Frontal cortex (tissue), 4 donors: Measurements from ENCODE around the gene IFI27. TPM values are rescaled to one million over a fixed set of nuclear protein-coding genes. Genes with fewer than 3 reads are reported as not detected.

Experiments
- DNase-seq, 2 donors: peaks; one replicate each; pipeline ENCODE4 v3.0.0; 2012; ENCODE audit warnings: low spot score in 2 of 2
- FAIRE-seq: peaks from 2 replicates; lab custom pipeline; 2012; peaks lifted over from hg19 to GRCh38; lab: Jason Lieb, UNC
- total RNA-seq: library from RNA; depleted of rRNA; stranded (reverse); fragments of >200 nt; gene quantifications from one replicate; pipeline ENCODE4 v1.2.3, GENCODE V29; 2014
- donor health status: control.
- donor health status: control.
- donor health status: control.

The IFI27 gene
- total RNA-seq, 1 donor from 2014 or later = 9.0 TPM

DNA sequence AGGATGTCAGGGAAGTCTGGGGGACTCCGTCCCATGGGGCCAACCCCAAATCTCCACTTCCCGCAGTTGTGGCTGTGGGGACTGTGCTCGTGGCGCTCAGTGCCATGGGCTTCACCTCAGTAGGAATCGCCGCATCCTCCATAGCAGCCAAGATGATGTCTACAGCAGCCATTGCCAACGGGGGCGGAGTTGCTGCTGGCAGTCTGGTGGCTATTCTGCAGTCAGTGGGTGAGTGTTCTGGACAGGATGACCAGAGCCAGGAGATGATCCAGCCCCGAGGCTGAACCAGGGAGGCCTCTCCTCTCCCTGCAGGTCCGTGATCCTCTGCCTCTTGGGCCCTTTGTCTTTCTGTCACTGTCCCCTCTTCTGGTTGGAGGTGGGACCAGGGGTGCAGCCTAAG is 8.8 kb upstream of the IFI27 start:
- FAIRE-seq = no peak
- DNase-seq = no peak

DNA sequence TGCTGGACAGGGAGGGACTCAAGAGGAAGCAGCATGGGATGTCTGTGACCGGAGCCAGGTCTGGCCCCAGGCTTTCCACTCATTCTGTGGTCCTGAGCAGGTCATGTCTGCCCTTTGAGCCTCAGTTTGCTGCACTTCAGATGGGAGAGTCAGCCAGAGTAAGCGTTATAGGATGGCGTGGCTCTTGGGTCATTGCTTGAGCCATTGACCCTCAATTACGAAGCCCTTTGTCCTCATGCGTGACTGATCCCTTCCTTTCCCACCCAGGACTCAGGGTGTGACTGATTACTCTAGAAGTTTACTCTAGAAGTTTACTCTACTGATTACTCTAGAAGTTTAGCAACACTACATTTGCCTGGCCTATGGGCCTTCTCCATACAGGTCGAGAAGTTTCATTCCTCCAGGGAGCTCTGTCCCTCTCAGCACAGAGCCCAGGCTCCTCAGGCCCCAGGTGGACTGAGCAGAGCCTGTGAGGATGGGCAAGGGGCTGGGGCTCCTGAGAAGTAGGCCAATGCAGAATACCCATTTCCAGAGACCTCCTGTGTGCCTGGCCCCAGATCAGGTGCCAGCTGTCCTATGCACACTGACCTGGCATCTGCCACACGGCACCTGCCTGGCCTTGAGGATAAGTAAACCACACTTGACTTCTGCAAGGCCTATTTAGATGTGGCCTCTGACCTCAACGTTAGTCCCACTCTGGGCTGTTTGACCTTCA is 7.6 kb upstream of the IFI27 start:
- FAIRE-seq = no peak
- no peak for DNase-seq

DNA sequence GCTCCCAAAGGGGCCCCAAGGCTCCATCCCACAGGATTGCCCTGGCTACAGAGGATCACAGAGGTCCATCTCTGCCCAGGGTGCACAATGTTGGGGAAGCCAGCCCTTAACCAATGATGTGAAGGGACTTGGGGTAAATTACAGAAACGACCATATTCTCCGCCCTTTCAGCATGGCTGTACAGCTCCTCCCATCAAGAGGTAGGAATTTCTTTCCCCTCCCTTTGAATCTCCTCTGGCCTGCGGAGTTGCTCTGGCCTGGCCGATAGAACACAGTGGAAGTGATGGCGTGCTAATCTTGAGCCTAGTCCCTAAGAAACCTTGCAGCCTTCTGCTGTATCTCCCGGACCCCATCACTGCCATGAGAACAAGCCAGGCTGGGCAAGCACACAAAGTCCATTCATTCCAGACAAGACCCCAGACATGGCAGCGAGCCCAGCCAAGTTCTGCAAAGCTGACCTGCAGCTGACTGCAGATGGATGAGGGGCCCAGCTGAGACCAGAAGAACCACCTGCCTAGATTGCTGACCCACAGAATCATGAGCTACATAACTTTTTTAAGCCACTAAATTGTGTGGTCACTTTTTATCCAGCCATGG is 6.9 kb upstream of the IFI27 start:
- FAIRE-seq = no peak
- no peak for DNase-seq

DNA sequence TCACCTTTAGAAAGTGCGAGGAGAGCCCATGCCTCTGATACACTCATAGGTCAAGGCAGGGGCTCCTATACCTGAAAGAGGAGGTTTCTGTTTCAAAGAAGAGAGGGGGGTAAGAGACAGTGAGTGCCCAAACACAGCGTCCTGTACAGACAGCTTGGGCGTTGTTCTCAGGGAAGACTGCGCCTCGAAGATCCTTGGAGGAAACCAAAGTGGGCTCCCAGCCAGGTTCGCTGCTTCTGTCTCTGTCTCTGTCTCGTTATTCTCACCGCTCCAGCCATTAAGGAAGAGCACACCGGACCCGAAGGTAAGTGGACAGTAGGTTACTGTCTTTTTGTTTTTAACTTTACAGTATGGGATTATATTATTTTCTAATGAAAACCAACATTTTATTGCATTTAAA is 5.8 kb upstream of the IFI27 start:
- DNase-seq (no peak), FAIRE-seq (no peak)

DNA sequence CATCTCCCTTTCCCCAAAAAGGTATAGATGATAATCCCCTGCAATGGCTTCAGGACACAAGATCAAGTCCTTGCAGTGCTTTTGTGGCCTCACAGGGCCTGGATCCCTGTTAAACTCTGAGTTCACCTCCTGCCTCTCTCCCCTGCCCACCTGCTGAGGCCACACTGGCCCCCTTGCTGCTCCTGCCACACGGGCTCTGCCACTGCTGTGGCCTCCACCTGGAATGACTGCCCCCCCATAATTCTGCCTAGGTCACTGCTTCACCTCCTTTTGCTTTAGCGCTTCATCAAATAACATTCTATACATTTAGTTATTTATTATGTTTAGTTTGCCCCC is 653 bp upstream of the IFI27 start:
- FAIRE-seq (no peak), DNase-seq (no peak)

DNA sequence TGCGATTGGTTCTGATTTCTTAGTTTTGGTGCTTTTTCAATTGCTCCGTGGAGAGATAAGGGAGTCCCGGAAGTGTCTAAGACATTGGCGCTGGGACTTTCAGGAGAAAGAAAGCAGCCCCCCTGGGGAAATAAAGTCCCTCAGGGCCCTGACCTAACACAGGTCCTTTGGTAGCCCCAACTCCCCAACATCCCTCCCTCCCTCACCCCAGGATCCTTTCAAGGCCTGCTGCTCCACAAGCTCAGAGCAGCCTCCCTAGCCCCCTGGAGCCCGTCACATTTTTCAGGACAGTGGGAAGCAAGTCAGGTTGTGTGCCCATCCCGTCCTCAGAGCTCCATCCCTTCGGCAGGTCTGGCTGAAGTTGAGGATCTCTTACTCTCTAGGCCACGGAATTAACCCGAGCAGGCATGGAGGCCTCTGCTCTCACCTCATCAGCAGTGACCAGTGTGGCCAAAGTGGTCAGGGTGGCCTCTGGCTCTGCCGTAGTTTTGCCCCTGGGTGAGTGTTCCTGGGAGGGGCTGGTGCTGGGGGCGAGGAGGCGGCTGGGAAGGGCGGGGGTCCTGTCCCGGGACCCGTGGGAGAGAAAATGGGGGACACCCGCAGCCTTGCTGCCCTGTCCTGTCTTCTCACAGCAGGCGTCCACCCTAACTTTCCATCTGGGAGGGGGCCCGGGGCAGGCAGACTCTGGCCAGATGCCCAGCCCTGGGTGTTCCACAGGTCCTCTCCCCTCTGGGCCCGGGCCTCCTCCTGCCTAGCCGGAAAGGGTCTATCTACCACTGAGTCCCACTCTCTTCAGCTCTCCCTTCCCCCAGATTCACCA is 950 bp downstream of the IFI27 start:
- FAIRE-seq = no peak
- no peak for DNase-seq

DNA sequence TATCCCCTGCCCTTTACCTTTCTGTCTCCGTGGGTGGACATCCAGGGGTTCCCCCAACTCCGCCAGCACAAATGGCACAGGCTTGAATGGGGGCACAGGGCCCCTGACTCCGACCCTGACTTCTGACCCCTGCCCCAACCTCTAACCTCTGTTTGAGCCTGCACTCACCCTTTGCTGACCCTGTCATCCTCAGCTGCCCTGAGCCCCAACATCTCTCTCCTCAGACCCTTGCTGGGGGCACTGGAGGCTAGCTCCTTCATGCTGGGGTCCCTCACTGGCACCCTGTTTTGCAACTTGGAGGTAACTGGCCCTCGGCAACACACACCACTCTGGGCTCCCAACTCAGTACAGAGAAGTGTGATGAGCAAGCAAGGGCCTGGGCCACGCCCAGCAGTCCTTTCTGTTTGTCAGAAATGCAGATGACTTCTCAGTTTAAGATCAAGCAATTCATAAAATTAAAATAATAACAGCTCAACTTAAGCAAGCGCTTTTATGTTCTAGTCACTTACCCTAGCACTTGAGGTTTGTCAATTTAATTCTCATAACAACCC is 2.1 kb downstream of the IFI27 start:
- FAIRE-seq (no peak), DNase-seq (no peak)

DNA sequence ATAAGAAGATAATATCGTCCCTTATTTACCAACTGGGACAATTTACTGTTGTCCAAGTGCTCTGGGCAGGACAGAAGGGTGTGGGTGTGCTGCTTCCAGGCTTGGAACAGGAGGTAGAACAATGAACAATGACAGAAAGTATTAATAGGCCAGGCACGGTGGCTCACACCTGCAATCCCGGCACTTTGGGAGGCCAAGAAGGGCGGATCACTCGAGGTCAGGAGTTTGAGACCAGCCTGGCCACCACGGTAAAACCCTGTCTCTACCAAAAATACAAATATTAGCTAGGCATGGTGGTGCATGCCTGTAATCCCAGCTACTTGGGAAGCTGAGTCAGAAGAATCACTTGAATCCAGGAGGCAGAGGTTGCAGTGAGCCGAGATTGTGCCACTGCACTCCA is 2.5 kb downstream of the IFI27 start:
- no peak for DNase-seq
- FAIRE-seq = no peak

DNA sequence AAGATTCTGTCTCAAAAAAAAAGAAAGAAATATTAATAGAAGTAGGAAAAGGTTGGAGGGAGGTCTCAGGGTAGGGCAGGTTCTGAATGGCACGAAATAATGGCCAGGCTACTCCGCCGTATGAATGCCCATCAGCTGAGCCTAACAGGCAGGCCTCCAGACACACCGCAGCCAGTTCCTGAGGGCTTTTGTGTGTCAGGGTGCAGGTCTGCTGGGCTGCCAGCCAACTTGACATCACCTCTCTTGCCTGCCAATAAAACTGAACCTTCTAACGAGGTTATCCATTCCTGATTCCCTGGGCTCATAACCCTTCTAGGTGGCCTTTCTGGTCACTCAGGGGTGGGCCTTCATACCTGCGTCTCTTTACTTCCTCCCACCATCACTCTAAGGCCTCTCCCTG is 3.0 kb downstream of the IFI27 start:
- DNase-seq = no peak
- no peak for FAIRE-seq

DNA sequence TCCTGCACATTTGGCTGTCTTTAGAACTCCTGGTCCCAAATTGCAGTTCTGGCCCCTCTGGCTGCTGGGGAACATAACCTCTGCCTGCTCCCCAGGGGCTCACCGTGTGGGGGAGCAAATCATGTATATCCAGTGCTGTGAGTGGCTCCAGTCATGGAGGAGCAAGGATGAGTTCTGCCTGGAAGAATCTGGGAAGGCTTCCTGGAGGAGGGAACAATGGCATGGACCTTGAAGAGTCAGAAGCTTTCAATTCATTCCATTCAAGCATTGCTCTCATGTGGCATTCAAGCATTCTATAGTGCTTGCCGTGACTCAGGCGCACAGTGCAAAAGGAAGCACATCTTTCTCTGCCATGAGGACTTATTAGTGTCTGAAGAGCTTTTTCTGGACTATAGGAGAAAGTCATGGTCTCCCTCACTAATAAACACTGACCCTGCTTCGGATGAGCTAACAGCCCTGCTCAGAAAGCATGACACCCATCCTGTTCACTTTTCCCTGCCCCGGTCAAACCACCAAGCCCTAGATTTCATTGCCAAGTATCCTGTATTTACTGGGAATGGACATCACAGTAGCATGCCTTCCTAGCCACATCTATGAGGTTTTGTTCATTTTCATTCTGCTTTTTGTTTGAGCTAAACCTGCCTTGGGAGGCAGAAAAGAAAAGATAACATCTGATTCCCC is 3.5 kb downstream of the IFI27 start:
- DNase-seq = no peak

DNA sequence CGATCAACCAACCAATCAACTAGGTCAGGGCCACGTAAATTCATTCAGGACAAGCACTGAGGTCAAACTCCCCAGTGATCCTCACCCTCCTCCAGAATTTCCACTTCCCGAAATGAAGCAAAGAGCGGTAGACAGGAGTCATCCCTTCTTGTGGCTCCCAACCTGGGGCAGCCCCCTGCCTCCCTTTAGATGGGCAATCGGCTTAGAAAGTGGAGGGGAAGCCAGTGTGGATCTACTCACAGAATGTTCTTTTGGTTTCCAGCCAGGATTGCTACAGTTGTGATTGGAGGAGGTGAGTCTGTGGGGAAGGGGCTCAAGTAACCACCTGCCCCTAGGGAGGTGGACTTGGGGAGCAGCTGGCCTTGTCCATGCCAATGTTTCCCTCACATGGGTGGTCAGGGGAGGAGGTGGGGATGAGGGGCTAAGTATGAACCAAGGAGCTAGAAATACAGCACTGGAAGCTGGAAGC is 4.1 kb downstream of the IFI27 start:
- no peak for FAIRE-seq
- DNase-seq = no peak

More for the DNA sequence above, 3.5 kb downstream of the IFI27 start:
- no peak for FAIRE-seq

DNA sequence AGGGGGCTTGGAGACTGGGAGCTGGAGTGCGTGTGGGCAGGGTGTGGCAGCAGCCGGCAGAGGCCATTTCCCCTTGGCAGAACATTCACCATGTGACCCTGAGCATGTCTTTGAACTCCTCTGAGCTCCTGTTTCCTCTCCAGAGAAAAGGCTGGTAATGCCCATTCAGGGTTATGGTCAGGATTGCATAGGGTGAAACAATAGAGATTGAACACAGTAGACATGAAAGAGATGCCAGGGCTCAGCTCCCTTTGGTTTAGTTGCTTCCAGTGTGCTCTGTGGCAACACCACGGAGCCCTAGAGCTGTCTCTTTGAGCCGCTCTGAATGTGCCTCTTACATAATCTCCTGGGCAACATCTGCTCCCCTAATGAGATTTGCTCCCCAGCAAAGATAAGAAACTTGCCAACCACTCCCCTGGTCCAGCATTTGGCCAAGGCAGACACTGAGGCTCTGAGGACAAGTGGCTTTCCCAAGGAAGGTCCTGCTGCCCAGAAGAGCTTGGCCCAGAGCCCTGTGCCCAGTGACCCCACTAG is 4.6 kb downstream of the IFI27 start:
- DNase-seq = peak in 1 of 2 donors; percentile 32
- no peak for FAIRE-seq

DNA sequence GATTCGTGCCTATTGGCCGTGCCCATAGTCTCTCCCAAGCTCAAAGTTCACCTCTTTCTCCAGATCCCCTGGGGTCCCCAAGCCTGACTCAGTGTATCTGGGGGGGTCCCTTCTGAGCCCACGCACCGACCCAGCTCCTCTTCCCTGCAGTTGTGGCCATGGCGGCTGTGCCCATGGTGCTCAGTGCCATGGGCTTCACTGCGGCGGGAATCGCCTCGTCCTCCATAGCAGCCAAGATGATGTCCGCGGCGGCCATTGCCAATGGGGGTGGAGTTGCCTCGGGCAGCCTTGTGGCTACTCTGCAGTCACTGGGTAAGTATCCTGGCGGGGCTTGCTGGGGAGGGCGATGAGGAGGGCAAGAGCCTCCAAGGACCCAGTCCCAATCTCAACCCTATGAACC is 5.1 kb downstream of the IFI27 start:
- no peak for FAIRE-seq
- no peak for DNase-seq

DNA sequence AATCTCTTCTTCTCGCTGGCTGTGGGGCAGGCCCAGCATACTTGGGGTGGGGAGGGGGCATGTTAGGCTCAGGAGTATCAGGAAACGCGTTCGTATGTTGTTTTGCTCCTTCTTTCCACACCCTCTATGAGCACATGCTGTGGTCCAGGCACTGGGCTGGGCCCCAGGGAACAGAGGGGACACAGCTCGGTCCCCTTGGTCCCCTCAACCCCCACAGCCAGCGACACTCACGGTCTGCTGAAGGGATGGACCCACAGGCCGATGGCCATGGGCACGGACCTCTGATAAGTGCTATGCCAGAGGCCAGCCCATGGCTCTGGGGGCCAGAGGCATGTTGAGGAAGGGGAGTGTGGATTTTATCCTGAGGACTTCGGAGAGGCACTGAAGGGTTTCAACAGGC is 6.2 kb downstream of the IFI27 start:
- no peak for FAIRE-seq
- no peak for DNase-seq

DNA sequence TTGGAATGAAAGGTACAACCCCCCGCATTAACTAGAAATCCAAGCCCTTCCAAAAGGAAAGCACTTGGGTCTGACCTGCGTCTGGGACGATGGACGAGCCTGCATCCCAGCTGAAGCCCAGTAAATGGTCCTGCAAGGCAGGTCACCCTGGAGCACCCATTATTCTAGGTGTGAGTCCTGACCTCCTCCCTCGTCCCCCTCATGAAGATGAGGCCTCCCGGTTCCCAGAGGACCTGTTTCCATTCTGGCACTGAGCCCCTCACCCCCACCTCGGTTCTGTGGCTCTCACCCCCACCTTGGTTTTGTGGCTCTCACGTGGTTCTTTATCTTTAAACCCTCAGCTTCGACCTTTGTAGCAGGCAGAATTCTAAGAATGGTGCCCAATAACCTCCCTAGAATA is 7.3 kb downstream of the IFI27 start:
- FAIRE-seq (no peak), DNase-seq (no peak)

DNA sequence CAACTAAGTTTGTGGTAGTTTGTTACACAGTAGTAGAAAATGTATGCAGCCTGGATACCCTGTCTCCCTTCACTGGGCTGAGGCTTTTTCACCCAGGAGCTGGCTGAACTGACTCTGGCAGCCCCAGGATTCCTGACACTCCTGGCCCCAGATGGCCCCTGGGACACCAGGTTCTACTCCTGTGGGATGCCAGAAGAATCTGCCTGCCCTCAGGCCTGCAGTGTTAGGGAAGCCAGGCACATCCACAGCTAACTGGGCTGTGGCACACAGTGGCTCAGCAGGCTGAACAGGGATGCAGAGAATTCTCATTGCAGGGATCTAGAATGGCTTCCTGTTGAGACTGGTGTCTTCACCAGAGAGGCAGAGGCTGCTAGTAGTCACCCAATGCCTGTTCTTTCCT is 8.5 kb downstream of the IFI27 start:
- FAIRE-seq (no peak), DNase-seq (no peak)

DNA sequence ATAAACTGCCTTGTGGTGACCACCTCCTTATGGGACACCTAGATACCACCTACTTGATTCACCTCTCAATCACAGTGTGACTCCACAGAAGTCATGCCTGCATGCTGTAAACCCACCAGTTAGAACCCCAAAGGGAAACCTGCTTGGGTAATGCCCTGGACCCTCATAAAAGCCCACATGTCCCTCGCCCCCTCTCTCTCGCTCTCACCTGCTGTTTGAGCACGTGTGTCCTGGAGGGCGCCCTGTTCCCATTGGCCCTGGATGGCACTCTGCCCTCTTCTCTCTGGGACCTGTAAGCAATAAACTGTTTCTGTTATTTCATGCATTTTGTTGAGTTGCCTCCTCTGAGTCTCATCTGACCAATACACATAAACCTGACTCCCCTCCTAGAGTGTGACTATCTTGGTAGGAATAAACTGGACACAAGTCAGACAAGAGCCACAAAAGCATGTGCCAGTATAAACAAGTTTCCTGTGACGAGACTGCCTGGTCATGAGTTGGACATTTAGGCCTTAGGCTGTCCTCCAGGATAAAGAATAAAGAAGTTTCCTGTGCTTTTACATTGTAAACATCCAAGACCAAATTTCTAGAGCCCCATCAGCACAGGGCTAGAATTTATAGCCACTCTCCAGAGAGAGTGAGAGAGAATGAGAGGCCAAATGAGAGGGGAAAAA is 10.3 kb downstream of the IFI27 start:
- FAIRE-seq (no peak), DNase-seq (no peak)

DNA sequence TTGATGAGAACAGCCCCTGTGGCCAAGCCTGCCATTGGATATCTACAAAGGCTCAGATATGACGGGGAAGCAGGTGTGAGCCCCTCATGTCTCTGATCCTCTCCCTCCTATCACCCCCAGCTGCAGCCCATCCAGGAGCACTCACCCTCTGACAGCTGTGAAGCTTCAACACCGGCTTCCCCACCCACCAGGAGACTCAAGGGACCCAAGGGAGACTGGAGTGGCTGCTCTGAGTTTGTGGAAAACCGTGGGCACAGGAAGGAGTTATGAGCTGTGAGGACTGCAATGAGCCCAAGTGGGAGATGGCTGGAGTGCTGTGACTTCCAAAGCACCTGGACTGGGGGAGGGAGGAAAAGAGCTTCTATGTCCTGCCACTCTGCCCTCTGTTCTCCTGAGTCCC is 10.9 kb downstream of the IFI27 start:
- FAIRE-seq = no peak
- DNase-seq = no peak

DNA sequence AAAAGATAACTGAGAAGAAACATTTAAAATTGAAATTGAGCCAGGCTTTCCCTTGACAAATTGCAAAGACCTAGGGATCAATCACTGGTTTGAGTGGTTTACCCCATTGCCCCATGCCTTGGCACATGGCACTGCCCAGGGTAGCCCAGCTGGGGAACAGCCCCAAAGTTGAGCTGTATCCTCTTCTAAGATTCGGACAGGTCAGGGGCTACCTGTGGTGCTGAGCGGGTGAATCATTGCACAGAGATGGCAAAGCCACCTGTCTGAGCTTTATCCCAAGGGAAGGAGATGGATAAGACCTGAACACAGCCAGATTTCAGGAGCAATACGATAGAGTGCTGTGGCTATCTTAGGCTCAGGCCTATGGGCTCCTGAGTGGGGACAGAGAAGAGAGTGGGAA is 11.9 kb downstream of the IFI27 start:
- no peak for FAIRE-seq
- no peak for DNase-seq

DNA sequence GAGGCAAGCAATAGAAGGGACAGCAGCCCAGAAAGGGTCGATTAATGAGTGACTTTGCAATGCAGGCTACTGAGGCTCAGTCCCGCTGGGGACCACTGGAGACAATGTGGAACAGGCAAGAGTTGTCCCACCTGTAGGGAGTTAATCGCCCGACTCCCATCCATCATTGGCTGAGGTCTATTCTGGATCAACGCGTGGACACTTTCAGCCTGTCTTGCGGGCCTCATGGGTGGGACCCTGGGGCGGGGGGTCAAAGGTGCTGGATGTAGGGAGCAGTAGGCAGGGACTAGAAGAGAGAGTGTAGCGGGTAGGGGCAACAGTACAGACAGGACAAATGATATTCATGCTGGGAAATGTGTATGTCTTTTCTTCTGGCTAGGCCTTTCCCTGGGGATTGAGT is 12.8 kb downstream of the IFI27 start:
- FAIRE-seq = no peak
- no peak for DNase-seq
